Caco-2 (cell line): ENCODE measurements around the gene RFX2. TPM values are rescaled to one million over a fixed set of nuclear protein-coding genes. Genes with fewer than 3 reads are reported as not detected.

Source experiments
- BruUV-seq: library from RNA; stranded (reverse); fragments of 400-500 nt; replicated peaks from 2 replicates; lab custom pipeline; 2021; lab: Mats Ljungman, UMichigan
- CTCF ChIA-PET: fragments of 300-600 bp; sonication (Branson Sonifier 250); formaldehyde crosslinking; loops from one replicate; lab custom pipeline; 2022; ENCODE audit warnings: antibody characterized with exemption; lab: Charles Lee
- POLR2A ChIA-PET: fragments of 300-600 bp; sonication (Branson Sonifier 250); formaldehyde crosslinking; loops from one replicate; lab custom pipeline; 2022; ENCODE audit warnings: antibody characterized with exemption; lab: Charles Lee
- DNase-seq, 2 experiments: peaks; one replicate each; pipeline versions ENCODE4 v3.0.0 to v3.0.0-alpha.2; 2020 to 2022
- H3K27me3 ChIP-seq: replicated peaks from 2 replicates; pipeline ENCODE4 v1.6.0; 2011; ENCODE audit warnings: low read length; ENCODE audit not compliant: control insufficient read depth, insufficient read depth
- H3K36me3 ChIP-seq: 2 replicates; pipeline ENCODE4 v1.5.1; 2011; ENCODE audit warnings: low read length; ENCODE audit not compliant: control insufficient read depth, insufficient read depth
- H3K4me1 ChIP-seq: fragments of 250-450 bp; sonication (Bioruptor Pico); 2 replicates; pipeline ENCODE4 v1.5.1; 2020; ENCODE audit warnings: mild to moderate bottlenecking
- H3K4me3 ChIP-seq: 2 replicates; pipeline ENCODE4 v1.5.1; 2011; ENCODE audit warnings: low read depth, mild to moderate bottlenecking, control low read depth, low read length
- H3K9me3 ChIP-seq: fragments of 250-450 bp; sonication (Bioruptor Pico); 2 replicates; pipeline ENCODE4 v1.5.1; 2020; ENCODE audit warnings: mild to moderate bottlenecking, moderate library complexity
- H3K27ac Mint-ChIP-seq: one replicate; pipeline ENCODE4 v1.8.0; 2022; ENCODE audit warnings: mixed read lengths; ENCODE audit not compliant: unreplicated experiment
- H3K27me3 Mint-ChIP-seq: one replicate; pipeline ENCODE4 v1.8.0; 2022; ENCODE audit warnings: mixed read lengths; ENCODE audit not compliant: insufficient read depth, unreplicated experiment
- H3K36me3 Mint-ChIP-seq: one replicate; pipeline ENCODE4 v1.8.0; 2022; ENCODE audit warnings: mild to moderate bottlenecking, mixed read lengths; ENCODE audit not compliant: insufficient read depth, unreplicated experiment
- H3K4me1 Mint-ChIP-seq: one replicate; pipeline ENCODE4 v1.8.0; 2022; ENCODE audit warnings: low read depth, mixed read lengths; ENCODE audit not compliant: unreplicated experiment
- H3K4me3 Mint-ChIP-seq: one replicate; pipeline ENCODE4 v1.8.0; 2022; ENCODE audit warnings: mild to moderate bottlenecking, moderate library complexity, mixed read lengths; ENCODE audit not compliant: unreplicated experiment
- H3K9me3 Mint-ChIP-seq: one replicate; pipeline ENCODE4 v1.8.0; 2022; ENCODE audit warnings: mixed read lengths; ENCODE audit not compliant: unreplicated experiment
- CTCF ChIP-seq, 2 experiments: fragments of 200-600 bp in 1 of 2; IDR thresholded peaks; 1 replicate in 1 of 2; 2 replicates in 1 of 2; pipeline versions ENCODE4 v1.5.1 to v1.8.0; 2011 to 2022; ENCODE audit warnings: antibody characterized with exemption in 1 of 2, control low read depth in 1 of 2, inconsistent platforms in 1 of 2, low read depth in 1 of 2, low read length in 1 of 2, mild to moderate bottlenecking in 1 of 2, moderate library complexity in 1 of 2; ENCODE audit not compliant: insufficient read depth in 1 of 2, severe bottlenecking in 1 of 2, unreplicated experiment in 1 of 2
- intact Hi-C: fragments of 100-400 bp; cut with micrococcal nuclease; formaldehyde crosslinking; loops from one replicate; pipeline ENCODE4 v1.10.0; 2022; ENCODE audit not compliant: unreplicated experiment
- total RNA-seq: library from RNA; stranded (reverse); gene quantifications from 2 replicates; pipeline ENCODE4 v1.2.3, GENCODE V29; 2022

RFX2 gene
- total RNA-seq, 1 experiment from 2014 or later = 9.3 TPM

- ChIA-PET CTCF (no interaction called here), POLR2A (no interaction called here)
- H3K27me3 ChIP-seq = no peaks in the 10 kb centered on the region
- TF ChIP-seq CTCF (IDR thresholded peaks at IDR 0.05; ENCODE audit: insufficient read depth in 1 of 2, low read depth in 1 of 2, low read length in 1 of 2, severe bottlenecking in 1 of 2, unreplicated experiment in 1 of 2) = no peak
- H3K36me3 Mint-ChIP-seq = no peaks in the 10 kb centered on the region
- peaks cover 34% of the 10 kb centered on the region for H3K4me1 ChIP-seq
- H3K9me3 Mint-ChIP-seq = no peaks in the 10 kb centered on the region
- no peak for DNase-seq
- no peaks in the 10 kb centered on the region for H3K27me3 Mint-ChIP-seq
- intact Hi-C loops = no loop called here
- no peak overlapping the region for H3K4me3 Mint-ChIP-seq
- H3K4me3 ChIP-seq = no peak overlapping the region
- H3K4me1 Mint-ChIP-seq = peaks cover 36% of the 10 kb centered on the region
- no TSS peak for BruUV-seq
- H3K36me3 ChIP-seq = no peaks in the 10 kb centered on the region
- no peaks in the 10 kb centered on the region for H3K9me3 ChIP-seq
- H3K27ac Mint-ChIP-seq = no peak overlapping the region
Measured at GRCh38 chr19:6062274-6062673, 48.0 kb downstream of the RFX2 start.

- intact Hi-C loops = no loop called here
- ChIA-PET POLR2A (no interaction called here), CTCF (no interaction called here)
- no TSS peak for BruUV-seq
- peaks cover 40% of the 10 kb centered on the region for H3K4me1 ChIP-seq
- no peak overlapping the region for H3K4me3 ChIP-seq
- H3K4me1 Mint-ChIP-seq = peaks cover 33% of the 10 kb centered on the region
- H3K9me3 ChIP-seq = no peaks in the 10 kb centered on the region; the same call in 1 of the 2 replicates
- H3K36me3 Mint-ChIP-seq = no peaks in the 10 kb centered on the region
- no peaks in the 10 kb centered on the region for H3K9me3 Mint-ChIP-seq
- H3K36me3 ChIP-seq = no peaks in the 10 kb centered on the region
- H3K27ac Mint-ChIP-seq = peak overlapping the region; percentile 8
- no peaks in the 10 kb centered on the region for H3K27me3 ChIP-seq
- H3K27me3 Mint-ChIP-seq = no peaks in the 10 kb centered on the region
- DNase-seq = no peak
- H3K4me3 Mint-ChIP-seq = no peak overlapping the region
- no peak for TF ChIP-seq CTCF (IDR thresholded peaks at IDR 0.05; ENCODE audit: insufficient read depth in 1 of 2, low read depth in 1 of 2, low read length in 1 of 2, severe bottlenecking in 1 of 2, unreplicated experiment in 1 of 2)
Measured at GRCh38 chr19:6061376-6062130, 48.7 kb downstream of the RFX2 start.

GRCh38 chr19:6060600-6061375 lies 49.5 kb downstream of the RFX2 start:
- DNase-seq = no peak
- Histone ChIP-seq H3K36me3 (no peaks in the 10 kb centered on the region), H3K4me1 (peaks cover 41% of the 10 kb centered on the region), H3K27me3 (no peaks in the 10 kb centered on the region), H3K4me3 (no peak overlapping the region), H3K9me3 (no peaks in the 10 kb centered on the region; the same call in 1 of the 2 replicates)
- Mint-ChIP-seq H3K4me1 (peaks cover 34% of the 10 kb centered on the region), H3K36me3 (no peaks in the 10 kb centered on the region), H3K9me3 (no peaks in the 10 kb centered on the region), H3K27ac (peak overlapping the region; percentile 8), H3K4me3 (no peak overlapping the region), H3K27me3 (no peaks in the 10 kb centered on the region)
- TF ChIP-seq CTCF (IDR thresholded peaks at IDR 0.05; ENCODE audit: insufficient read depth in 1 of 2, low read depth in 1 of 2, low read length in 1 of 2, severe bottlenecking in 1 of 2, unreplicated experiment in 1 of 2) = no peak
- intact Hi-C loops = no loop called here
- no TSS peak for BruUV-seq
- ChIA-PET POLR2A (no interaction called here), CTCF (no interaction called here)
